Measurements from ENCODE around the gene SLC25A53. TPM values are rescaled to one million over a fixed set of nuclear protein-coding genes. Genes with fewer than 3 reads are reported as not detected.

SLC25A53 gene
- polyA plus RNA-seq, 1 donor from 2014 or later, result 6.6 TPM

- H2AFZ ChIP-seq (ENCODE audit: low read depth, low read length), result no peak overlapping the region
- no peaks in the 10 kb centered on the region for H3K9me3 ChIP-seq (ENCODE audit: low read length)
- H4K20me1 ChIP-seq (ENCODE audit: insufficient read depth), result no peaks in the 10 kb centered on the region
- H3K9ac ChIP-seq (ENCODE audit: low read length), result no peak overlapping the region
- H3K79me2 ChIP-seq (replicated peaks; ENCODE audit: insufficient read depth, low read length), result no peaks in the 10 kb centered on the region
- no peak overlapping the region for H3K4me2 ChIP-seq (ENCODE audit: low read length)
- no peak overlapping the region for H3K27ac ChIP-seq (ENCODE audit: low read length)
- no peak overlapping the region for H3K4me3 ChIP-seq (ENCODE audit: low read length)
- H3K9me2 ChIP-seq (ENCODE audit: insufficient read depth, low read length), result no peaks in the 10 kb centered on the region
- no peaks in the 10 kb centered on the region for H3F3A ChIP-seq (ENCODE audit: insufficient read depth, low read length, poor library complexity, severe bottlenecking)
- H3K36me3 ChIP-seq (ENCODE audit: insufficient read depth, low read length), result no peaks in the 10 kb centered on the region
- no peaks in the 10 kb centered on the region for H3K27me3 ChIP-seq (ENCODE audit: insufficient read depth, low read depth, low read length)
- TF ChIP-seq TAF1 (IDR thresholded peaks at IDR 0.05; ENCODE audit: low read depth) (no peak), EZH2 (IDR thresholded peaks at IDR 0.05; ENCODE audit: borderline replicate concordance, insufficient read depth, low read length, poor library complexity, severe bottlenecking) (no peak), POLR2AphosphoS5 (IDR thresholded peaks at IDR 0.05) (no peak), MXI1 (conservative IDR thresholded peaks at IDR 0.05; ENCODE audit: poor library complexity, severe bottlenecking) (no peak), EP300 (conservative IDR thresholded peaks at IDR 0.05; ENCODE audit: poor library complexity, severe bottlenecking) (no peak), RAD21 (conservative IDR thresholded peaks at IDR 0.05) (no peak), CTCF (IDR thresholded peaks at IDR 0.05; ENCODE audit: poor library complexity, severe bottlenecking) (no peak), SMC3 (conservative IDR thresholded peaks at IDR 0.05; ENCODE audit: poor library complexity) (no peak), REST (IDR thresholded peaks at IDR 0.05; ENCODE audit: borderline replicate concordance) (no peak)
These were observed 19.3 kb downstream of the SLC25A53 start for GRCh38 chrX:104137496-104137895.

GRCh38 chrX:104136241-104137019 is 20.4 kb downstream of the SLC25A53 start:
- Histone ChIP-seq H3K4me3 (ENCODE audit: low read length) (peak overlapping the region; percentile 58), H3K27ac (ENCODE audit: low read length) (peak overlapping the region; percentile 49), H3K9ac (ENCODE audit: low read length) (peak overlapping the region; percentile 39), H3K4me2 (ENCODE audit: low read length) (no peak overlapping the region), H3K27me3 (ENCODE audit: insufficient read depth, low read depth, low read length) (no peaks in the 10 kb centered on the region), H3K79me2 (replicated peaks; ENCODE audit: insufficient read depth, low read length) (no peaks in the 10 kb centered on the region), H3K9me3 (ENCODE audit: low read length) (no peaks in the 10 kb centered on the region), H2AFZ (ENCODE audit: low read depth, low read length) (no peak overlapping the region), H3K9me2 (ENCODE audit: insufficient read depth, low read length) (no peaks in the 10 kb centered on the region), H4K20me1 (ENCODE audit: insufficient read depth) (no peaks in the 10 kb centered on the region), H3K36me3 (ENCODE audit: insufficient read depth, low read length) (no peaks in the 10 kb centered on the region), H3F3A (ENCODE audit: insufficient read depth, low read length, poor library complexity, severe bottlenecking) (no peaks in the 10 kb centered on the region)
- TF ChIP-seq MXI1 (conservative IDR thresholded peaks at IDR 0.05; ENCODE audit: poor library complexity, severe bottlenecking), result no peak
- TF ChIP-seq SMC3 (conservative IDR thresholded peaks at IDR 0.05; ENCODE audit: poor library complexity), result peak; percentile 89
- no peak for TF ChIP-seq TAF1 (IDR thresholded peaks at IDR 0.05; ENCODE audit: low read depth)
- no peak for TF ChIP-seq POLR2AphosphoS5 (IDR thresholded peaks at IDR 0.05)
- TF ChIP-seq EP300 (conservative IDR thresholded peaks at IDR 0.05; ENCODE audit: poor library complexity, severe bottlenecking), result no peak
- no peak for TF ChIP-seq REST (IDR thresholded peaks at IDR 0.05; ENCODE audit: borderline replicate concordance)
- no peak for TF ChIP-seq EZH2 (IDR thresholded peaks at IDR 0.05; ENCODE audit: borderline replicate concordance, insufficient read depth, low read length, poor library complexity, severe bottlenecking)
- TF ChIP-seq CTCF (IDR thresholded peaks at IDR 0.05; ENCODE audit: poor library complexity, severe bottlenecking), result peak; percentile 80
- peak; percentile 86 for TF ChIP-seq RAD21 (conservative IDR thresholded peaks at IDR 0.05)

All from neural cell (in vitro differentiated cells).